ENCODE data around the gene ABR. TPM values are rescaled to one million over a fixed set of nuclear protein-coding genes. Genes with fewer than 3 reads are reported as not detected.

Gene ABR
- total and polyA plus RNA-seq, 7 donors: 30.4 to 146 (median 79.3) TPM

DNA sequence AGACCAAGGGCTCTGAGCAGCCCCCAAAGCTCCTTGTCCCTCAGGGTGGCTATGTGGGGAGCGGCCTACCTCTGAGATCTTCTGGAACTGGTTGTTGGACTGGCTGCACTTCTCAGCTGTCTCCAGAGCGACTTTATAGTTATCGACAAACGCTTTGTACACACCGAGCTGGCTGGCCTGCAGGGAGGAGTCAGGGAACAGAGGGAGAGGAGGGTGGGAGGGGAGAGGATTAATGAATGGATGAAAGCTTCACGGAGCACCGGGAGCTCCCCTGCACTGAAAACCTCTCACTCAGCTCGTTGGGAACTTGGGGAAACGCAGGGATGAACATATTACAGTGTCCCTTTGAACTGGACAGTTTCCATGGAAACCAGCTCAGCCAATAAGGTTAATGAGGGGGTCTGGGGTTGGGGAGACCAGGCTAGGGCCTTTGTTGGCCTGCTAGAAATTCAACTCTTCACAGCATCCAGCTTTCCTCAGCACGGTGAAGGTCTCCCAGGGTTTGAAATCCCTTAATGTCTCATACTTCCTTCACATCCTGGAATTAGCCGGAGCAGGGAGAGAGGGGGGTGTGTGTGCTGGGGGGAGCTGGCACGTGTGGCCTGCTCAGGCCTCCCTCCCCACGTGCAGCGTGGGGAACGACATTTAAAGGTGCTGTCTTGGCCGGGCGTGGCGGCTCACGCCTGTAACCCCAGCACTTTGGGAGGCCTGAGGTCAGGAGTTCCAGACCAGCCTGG, 96.2 kb downstream of the ABR start:
- peak overlapping the region in 2 of 4 donors; percentile 63 to 72 for H3K27ac ChIP-seq
- peaks cover 0 to 19% (median 0%) of the 10 kb centered on the region in 4 donors for H3K36me3 ChIP-seq
- no peak overlapping the region for H3K4me3 ChIP-seq
- WGBS, 2 donors: 39 to 71% methylated on average over 19 of the region's 19 CpGs
- H3K9me3 ChIP-seq: no peaks in the 10 kb centered on the region
- H3K4me1 ChIP-seq: peaks cover 0 to 48% (median 46%) of the 10 kb centered on the region in 4 donors
- intact Hi-C loops (cut with DNase I): no loop called here
- TF ChIP-seq POLR2A (IDR thresholded peaks at IDR 0.05): no peak
- TF ChIP-seq EP300 (IDR thresholded peaks at IDR 0.05): no peak
- TF ChIP-seq POLR2AphosphoS5 (IDR thresholded peaks at IDR 0.05): no peak
- TF ChIP-seq, protein P1, sequence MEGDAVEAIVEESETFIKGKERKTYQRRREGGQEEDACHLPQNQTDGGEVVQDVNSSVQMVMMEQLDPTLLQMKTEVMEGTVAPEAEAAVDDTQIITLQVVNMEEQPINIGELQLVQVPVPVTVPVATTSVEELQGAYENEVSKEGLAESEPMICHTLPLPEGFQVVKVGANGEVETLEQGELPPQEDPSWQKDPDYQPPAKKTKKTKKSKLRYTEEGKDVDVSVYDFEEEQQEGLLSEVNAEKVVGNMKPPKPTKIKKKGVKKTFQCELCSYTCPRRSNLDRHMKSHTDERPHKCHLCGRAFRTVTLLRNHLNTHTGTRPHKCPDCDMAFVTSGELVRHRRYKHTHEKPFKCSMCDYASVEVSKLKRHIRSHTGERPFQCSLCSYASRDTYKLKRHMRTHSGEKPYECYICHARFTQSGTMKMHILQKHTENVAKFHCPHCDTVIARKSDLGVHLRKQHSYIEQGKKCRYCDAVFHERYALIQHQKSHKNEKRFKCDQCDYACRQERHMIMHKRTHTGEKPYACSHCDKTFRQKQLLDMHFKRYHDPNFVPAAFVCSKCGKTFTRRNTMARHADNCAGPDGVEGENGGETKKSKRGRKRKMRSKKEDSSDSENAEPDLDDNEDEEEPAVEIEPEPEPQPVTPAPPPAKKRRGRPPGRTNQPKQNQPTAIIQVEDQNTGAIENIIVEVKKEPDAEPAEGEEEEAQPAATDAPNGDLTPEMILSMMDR (IDR thresholded peaks at IDR 0.05): no peak
- no peak for DNase-seq
- H3K27me3 ChIP-seq: no peaks in the 10 kb centered on the region

DNA sequence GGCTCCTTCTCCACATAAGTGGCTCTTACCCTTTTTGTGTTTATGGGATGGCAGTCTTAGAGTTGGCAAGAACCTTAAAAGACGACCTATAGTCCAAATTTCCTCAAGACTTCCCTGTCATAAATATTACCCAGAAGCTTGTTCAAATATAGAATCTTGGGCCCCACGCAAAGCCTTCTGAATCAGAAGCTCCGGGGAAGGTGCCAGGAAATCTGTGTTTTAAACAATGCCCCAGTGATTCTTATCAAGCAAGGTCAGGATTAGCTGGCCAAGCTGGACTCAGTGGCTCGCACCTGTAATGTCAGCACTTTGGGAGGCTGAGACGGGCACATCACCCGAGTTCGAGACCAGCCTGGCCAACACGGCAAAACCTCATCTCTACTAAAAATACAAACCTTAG, 97.2 kb downstream of the ABR start:
- peaks cover 0 to 19% (median 0%) of the 10 kb centered on the region in 4 donors for H3K36me3 ChIP-seq
- intact Hi-C loops (cut with DNase I): no loop called here

DNA sequence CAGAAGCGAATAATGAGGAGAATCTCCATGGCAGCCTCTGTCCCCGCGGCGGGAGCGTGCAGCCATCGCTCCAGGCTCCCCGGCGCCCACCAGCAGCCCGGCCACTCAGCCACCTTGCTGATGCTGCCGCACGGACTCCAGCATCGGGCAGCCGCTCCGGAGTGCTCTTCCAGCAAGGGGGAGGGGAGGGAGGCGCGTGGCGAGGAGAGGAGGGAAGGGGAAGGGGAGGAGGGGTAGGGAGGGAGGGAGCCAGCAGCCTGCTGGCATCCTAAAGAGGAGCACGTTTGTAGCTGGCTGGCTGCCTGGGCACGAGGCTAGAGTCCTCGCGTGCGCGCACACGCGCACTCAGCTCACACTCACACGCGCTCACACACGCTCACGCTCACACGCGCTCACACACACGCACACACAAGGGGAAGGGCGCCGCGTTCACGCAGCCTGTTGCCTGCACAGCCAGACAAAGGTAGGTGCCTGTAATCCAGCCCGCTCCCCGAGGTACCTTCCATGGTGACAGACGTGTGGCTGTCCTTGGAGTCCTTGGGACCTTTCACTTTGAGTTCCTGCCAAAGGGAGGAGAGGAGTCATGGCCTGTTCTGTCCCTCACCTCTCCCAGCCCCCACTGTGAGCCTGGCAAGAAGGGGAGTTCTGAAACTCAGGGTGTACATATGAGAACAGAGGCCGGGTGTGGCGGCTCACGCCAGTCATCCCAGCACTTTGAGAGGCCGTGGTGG, 100.8 kb downstream of the ABR start:
- Histone ChIP-seq H3K27ac (no peak overlapping the region), H3K4me1 (peaks cover 0 to 39% (median 34%) of the 10 kb centered on the region in 4 donors), H3K9me3 (no peaks in the 10 kb centered on the region), H3K36me3 (peaks cover 0 to 27% (median 0%) of the 10 kb centered on the region in 4 donors), H3K4me3 (no peak overlapping the region), H3K27me3 (no peaks in the 10 kb centered on the region)
- TF ChIP-seq EP300 (IDR thresholded peaks at IDR 0.05) (no peak), POLR2A (IDR thresholded peaks at IDR 0.05) (no peak), POLR2AphosphoS5 (IDR thresholded peaks at IDR 0.05) (no peak)
- TF ChIP-seq, protein P1 (IDR thresholded peaks at IDR 0.05): no peak
- DNase-seq: no peak
- intact Hi-C loops (cut with DNase I): no loop called here
- 88% methylated on average over 43 of the region's 43 CpGs for WGBS, 2 donors

More for the DNA sequence above, 97.2 kb downstream of the ABR start:
- DNase-seq: no peak
- WGBS, 2 donors: 44 to 76% methylated on average over 8 of the region's 8 CpGs
- no peak overlapping the region for H3K4me3 ChIP-seq
- H3K9me3 ChIP-seq: no peaks in the 10 kb centered on the region
- peak overlapping the region; percentile 57 to 72 (median 64) for H3K27ac ChIP-seq
- no peak for TF ChIP-seq POLR2A (IDR thresholded peaks at IDR 0.05)
- peaks cover 0 to 48% (median 43%) of the 10 kb centered on the region in 4 donors for H3K4me1 ChIP-seq
- H3K27me3 ChIP-seq: no peaks in the 10 kb centered on the region

DNA sequence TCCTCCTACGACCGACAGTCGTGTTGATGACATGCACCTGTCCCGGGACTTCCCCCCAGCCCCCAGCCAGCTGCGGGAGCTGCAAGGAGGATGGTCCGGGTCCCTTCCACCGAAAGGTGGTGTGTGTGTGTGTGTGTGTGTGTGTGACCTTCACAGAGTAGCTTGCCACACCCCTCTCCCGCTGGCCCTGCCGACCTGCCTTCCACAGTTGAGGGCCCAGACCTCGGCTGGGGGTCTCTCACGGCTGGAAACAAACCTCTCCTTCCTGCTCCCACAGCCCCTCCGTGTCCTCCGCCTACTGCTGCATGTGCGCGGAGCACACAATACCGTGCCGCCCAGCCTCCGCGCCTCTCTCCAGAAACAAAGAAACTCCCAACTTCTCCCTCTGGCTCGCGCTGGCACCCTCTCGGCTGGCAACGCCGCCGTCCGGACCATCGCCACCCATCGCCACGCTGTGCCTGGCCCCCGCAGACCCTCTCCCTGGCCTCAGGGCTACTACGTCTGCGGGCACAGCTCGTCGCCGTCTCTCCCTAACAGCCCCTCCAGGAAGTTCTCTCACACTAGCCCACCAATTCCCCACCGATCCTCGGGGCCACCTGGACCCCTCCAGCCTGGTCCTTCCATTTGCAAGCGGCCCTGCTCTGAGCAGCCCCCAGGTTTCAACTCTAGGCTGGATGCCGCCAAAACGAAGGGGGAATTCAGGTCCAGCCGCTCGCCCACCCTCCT, 101.6 kb downstream of the ABR start:
- DNase-seq: no peak
- no peaks in the 10 kb centered on the region for H3K9me3 ChIP-seq
- no peak overlapping the region for H3K4me3 ChIP-seq
- peaks cover 0 to 29% (median 2%) of the 10 kb centered on the region in 4 donors for H3K36me3 ChIP-seq
- TF ChIP-seq POLR2A (IDR thresholded peaks at IDR 0.05): no peak
- no peak for TF ChIP-seq POLR2AphosphoS5 (IDR thresholded peaks at IDR 0.05)
- no peak for TF ChIP-seq EP300 (IDR thresholded peaks at IDR 0.05)
- TF ChIP-seq, protein P1 (IDR thresholded peaks at IDR 0.05): no peak
- H3K27ac ChIP-seq: no peak overlapping the region
- intact Hi-C loops (cut with DNase I): no loop called here
- WGBS, 2 donors: 86 to 90% methylated on average over 42 of the region's 42 CpGs
- H3K4me1 ChIP-seq: peaks cover 0 to 39% (median 34%) of the 10 kb centered on the region in 4 donors
- no peaks in the 10 kb centered on the region for H3K27me3 ChIP-seq

DNA sequence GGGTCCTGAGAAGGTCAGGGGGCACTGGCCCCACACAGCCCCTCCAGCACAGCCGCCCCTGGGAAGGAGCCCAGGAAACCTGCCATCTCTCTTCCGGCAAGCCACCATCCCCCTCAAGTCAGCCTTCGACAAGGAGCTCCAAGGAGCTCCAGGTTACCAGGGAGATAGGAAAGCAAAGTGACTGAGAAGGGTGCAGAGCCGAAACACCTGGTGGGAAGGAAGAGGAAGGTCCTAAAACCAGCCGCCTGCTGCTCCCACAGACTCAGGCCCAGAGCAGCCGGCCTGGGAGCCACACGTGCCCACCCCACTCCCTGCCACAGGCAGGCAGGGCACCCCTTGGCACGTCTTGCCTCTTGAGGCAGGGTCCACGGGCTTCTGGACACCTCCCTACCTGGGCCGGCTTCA, 102.2 kb downstream of the ABR start:
- whole genome bisulfite sequencing, 2 donors: 90 to 91% methylated on average over 10 of the region's 10 CpGs
- H3K9me3 ChIP-seq: no peaks in the 10 kb centered on the region
- peaks cover 0 to 26% (median 2%) of the 10 kb centered on the region in 4 donors for H3K36me3 ChIP-seq
- H3K4me3 ChIP-seq: no peak overlapping the region
- intact Hi-C loops (cut with DNase I): no loop called here
- TF ChIP-seq POLR2AphosphoS5 (IDR thresholded peaks at IDR 0.05) (no peak), EP300 (IDR thresholded peaks at IDR 0.05) (no peak), POLR2A (IDR thresholded peaks at IDR 0.05) (no peak)
- TF ChIP-seq, protein P1 (IDR thresholded peaks at IDR 0.05): no peak
- no peak for DNase-seq
- no peak overlapping the region for H3K27ac ChIP-seq
- H3K27me3 ChIP-seq: no peaks in the 10 kb centered on the region
- H3K4me1 ChIP-seq: peaks cover 0 to 37% (median 32%) of the 10 kb centered on the region in 4 donors
